K562 (cell line): ENCODE results near the gene ERCC6L.

Experiments used
- BACH1 ChIP-seq: fragments of 200-800 bp; sonication (Bioruptor generic); IDR thresholded peaks from 2 replicates; pipeline ENCODE4 v1.6.1; 2016; ENCODE audit warnings: missing genetic modification characterization, missing compliant biosample characterization
- CTCF ChIP-seq, 3 experiments: IDR thresholded peaks in 2 of 3; conservative IDR thresholded peaks in 1 of 3; 2 replicates each; pipeline ENCODE4 v1.5.1; 2011 to 2012; ENCODE audit warnings: low read length in 3 of 3, mild to moderate bottlenecking in 3 of 3, control low read depth in 2 of 3, improper control_type of control experiment in 1 of 3, inconsistent platforms in 1 of 3, low read depth in 1 of 3, mixed read lengths in 1 of 3, moderate library complexity in 1 of 3; ENCODE audit not compliant: insufficient read depth in 2 of 3
- EZH2 ChIP-seq: IDR thresholded peaks from 2 replicates; pipeline ENCODE4 v1.6.1; 2012; ENCODE audit warnings: low read depth, mild to moderate bottlenecking, inconsistent platforms, low read length, borderline replicate concordance
- MEIS2 ChIP-seq: fragments of 450-650 bp; IDR thresholded peaks from 2 replicates; pipeline ENCODE4 v1.6.1; 2014; ENCODE audit warnings: mild to moderate bottlenecking; ENCODE audit not compliant: partially characterized antibody
- THRA ChIP-seq: fragments of 450-650 bp; IDR thresholded peaks from 2 replicates; pipeline ENCODE4 v1.6.1; 2017; ENCODE audit warnings: mild to moderate bottlenecking, moderate library complexity
- ZNF174 ChIP-seq: fragments of 250-450 bp; sonication (Bioruptor Pico); IDR thresholded peaks from 2 replicates; pipeline ENCODE4 v1.4.0; 2020; ENCODE audit warnings: mild to moderate bottlenecking
- ZSCAN29 ChIP-seq: fragments of 450-650 bp; IDR thresholded peaks from 2 replicates; pipeline ENCODE4 v1.6.1; 2017
- TF ChIP-seq, protein P1 (sequence below): sonication (generic); formaldehyde crosslinking; IDR thresholded peaks from 2 replicates; pipeline ENCODE4 v1.5.0; 2020; ENCODE audit warnings: missing genetic modification reagents

DNA sequence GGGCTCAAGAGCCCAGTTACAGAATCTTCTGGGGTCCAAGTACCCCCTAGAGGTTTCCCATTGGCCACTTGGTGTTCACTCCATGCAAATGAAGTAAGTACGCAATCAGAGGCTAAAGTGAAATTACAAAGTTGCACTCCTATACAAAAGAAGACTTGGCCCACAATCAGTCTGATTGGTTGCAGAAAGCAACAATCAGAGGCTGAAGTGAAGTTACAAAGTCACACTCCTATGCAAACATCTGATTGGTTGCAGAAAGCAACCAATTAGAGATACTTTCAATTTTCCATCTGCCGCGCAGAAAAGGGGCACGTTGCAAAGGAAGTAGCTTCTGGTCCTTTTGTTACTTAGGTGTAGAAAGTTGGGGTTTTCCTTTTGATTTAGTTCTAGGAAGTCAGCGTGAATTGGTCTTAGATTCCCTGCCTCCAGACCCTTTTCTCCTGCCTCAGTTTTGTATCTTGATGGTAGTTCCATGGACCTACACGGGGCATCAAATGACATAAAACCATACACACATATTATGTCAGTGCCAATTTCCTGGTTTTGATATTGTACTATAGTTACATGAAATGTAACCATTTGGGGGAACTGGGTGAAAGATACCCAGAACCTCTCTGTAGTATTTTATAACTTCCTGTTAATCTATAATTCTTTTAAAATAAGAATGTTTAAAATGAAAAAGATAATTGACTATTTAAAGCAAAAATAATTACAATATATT, 69.7 kb downstream of the ERCC6L start:
- TF ChIP-seq CTCF (IDR thresholded peaks at IDR 0.05 in 2 of 3, conservative IDR thresholded peaks at IDR 0.05 in 1 of 3; ENCODE audit: insufficient read depth in 2 of 3, low read depth in 1 of 3, low read length in 3 of 3) (no peak), EZH2 (no peak), MEIS2 (no peak), ZSCAN29 (no peak), ZNF174 (CRISPR knock-in tag) (no peak), THRA (no peak), BACH1 (tag) (no peak)
- TF ChIP-seq, protein P1, sequence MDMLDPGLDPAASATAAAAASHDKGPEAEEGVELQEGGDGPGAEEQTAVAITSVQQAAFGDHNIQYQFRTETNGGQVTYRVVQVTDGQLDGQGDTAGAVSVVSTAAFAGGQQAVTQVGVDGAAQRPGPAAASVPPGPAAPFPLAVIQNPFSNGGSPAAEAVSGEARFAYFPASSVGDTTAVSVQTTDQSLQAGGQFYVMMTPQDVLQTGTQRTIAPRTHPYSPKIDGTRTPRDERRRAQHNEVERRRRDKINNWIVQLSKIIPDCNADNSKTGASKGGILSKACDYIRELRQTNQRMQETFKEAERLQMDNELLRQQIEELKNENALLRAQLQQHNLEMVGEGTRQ = no peak
